ENCODE data around the gene TLR6.
A peak's percentile ranks its signal among the peaks of the same experiment; 100 is the strongest.

Gene TLR6

DNA sequence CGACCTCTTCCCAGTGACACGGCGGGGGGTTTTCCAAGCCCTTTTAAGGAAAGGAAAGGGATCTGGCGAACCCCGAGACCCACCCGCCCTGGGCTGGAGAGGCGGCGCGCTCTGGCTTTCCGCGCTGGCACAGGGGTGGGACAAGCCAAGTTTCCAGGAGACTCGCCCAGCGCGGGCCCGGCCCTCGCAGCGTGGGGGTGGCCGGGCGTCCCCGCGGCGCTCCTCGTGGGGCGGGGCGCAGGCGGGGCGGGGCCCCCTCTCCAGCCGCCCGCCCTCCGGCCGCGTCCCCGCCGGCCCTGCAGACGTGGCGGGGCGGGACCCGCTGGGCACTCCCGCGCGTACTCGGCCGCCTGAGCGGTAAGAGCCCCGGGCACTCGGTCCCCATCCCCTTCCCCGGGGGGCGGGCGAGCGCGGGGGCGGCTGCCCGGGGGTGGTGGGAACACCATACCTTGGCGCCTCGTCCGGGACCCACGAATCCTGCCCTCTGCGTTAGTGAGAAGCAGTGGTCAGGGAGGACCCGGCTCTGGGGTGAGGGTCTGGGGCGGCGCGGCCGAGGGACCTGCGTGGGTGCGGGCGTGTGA, 11.0 kb upstream of the TLR6 start, which contains the start of gene FAM114A1:
Gene FAM114A1, plus strand, starts transcription at position 329 of the 581 bp plus-strand sequence. CDS start 10,273 bp downstream, outside the sequence.
- DNase-seq: no peak

DNA sequence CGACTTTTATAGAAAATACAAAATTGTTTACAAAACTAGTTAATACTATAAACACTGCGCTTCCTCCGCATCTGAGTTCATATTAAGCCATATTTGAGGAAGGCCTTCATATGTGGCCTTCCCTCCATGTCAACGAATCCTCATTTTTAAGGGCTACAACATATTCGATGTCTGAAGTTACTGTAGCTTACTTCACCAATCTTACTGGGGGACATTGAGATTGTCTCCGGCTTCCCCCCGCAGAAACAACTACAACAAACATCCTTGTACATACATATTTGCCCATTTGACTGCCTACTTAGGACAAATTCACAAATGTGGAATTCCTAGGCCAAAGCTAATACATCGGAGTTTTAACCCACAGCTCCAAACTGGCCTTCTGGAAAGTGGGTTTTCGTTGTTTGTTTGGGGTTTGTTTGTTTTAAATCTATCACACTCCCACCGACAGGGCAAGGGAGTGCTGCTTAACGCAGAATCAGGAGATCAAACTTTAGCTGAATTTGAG, 10.4 kb upstream of the TLR6 start:
- no peak for DNase-seq

DNA sequence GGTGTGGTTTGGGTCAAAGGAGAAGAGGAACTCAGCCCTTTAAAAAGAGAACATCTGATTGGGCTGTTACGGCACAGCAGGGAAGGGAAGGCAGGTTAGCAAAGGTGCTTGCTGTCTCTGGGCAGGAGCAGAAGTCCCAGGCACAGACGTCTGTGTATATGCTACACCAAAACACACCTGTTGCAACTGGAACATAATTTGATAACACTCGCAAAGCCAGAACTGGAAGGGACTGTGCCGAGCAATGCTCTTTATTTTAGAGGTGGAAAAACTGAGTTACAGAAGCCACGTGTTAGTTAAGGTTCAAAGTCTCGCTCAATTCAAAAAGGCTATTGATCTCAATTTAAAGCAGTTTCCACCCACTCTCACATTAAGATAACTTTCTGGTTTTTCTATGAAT, 8.8 kb upstream of the TLR6 start:
- no peak for DNase-seq

DNA sequence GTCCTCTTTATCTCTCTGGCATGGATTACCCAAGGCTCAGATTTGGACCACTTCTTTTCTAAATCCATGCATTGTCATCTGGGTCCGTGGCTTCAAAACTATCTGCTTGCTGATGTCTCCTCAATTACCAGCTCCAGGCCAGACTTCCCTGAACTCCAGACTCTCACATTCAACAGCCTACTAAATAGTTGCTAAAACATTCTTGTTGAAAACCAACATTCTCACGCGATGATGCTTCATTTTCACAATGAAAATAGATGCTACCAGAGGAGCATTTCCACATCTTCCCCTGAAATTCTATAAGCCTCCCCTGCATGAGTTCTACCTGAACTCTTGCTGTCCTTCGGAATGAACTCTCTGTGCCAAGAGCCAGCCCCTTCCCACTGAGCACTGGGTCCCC, 5.2 kb upstream of the TLR6 start:
- DNase-seq: no peak

DNA sequence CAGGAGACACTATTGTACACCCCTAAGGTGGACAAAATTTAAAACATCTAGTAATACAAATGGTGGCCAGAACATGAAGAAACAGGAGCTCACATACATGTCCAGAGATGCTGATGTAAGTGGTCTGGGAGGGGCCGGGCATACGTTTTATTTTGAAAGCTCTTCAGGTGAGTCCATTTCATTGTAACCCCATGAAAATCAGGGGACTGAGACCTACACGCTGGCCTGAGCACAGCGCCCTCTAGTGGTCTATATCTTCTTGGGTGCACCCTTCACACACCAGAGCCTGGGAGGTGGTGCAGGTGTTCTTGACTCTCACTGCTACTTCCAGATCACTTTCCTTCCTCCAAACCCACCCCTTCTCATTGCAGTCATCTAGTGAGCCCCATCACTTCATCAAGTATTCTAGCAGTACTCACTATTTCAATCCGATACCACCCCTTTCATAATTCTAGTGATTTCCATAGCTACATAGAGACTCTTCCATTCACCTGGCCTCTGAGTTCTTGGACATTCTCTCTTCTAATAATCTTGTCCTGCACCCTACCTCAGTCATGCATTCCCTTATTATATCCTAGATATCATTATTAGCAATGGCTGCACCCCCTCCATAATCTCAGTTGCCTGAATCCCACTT, 4.3 kb upstream of the TLR6 start:
- peak; percentile 34 for DNase-seq

DNA sequence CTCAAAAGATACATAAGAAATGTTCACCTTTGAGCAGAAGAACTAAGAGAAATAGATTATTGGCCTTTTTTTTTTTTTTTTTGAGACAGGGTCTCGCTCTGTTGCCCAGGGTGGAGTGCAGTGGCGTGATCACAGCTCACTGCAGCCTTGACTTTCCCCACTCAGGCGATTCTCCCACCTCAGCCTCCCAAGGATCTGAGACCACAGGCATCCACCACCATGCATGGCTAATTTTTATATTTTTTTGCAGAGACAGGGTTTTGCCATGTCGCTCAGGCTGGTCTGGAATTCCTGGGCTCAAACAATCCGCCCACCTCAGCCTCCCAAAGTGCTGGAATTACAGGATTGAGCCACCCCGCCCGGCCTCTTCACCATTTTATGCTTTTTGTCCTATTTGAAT, 2.9 kb upstream of the TLR6 start:
- no peak for DNase-seq

DNA sequence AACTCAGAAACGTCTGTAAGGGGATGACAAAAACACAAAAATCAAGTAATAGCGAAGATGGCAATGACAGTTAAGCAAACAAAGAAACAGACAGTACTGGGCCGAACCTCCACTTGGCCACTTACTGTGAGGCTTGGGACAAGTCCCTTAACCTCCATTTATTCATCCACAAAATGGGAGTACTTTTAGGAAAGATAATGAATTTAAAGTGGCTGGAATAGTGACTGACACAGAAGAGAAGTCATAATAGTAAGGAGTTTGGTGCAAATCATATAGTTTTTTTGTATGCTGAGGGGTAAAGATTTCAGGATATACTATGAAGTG, 1.4 kb upstream of the TLR6 start:
- DNase-seq: no peak

DNA sequence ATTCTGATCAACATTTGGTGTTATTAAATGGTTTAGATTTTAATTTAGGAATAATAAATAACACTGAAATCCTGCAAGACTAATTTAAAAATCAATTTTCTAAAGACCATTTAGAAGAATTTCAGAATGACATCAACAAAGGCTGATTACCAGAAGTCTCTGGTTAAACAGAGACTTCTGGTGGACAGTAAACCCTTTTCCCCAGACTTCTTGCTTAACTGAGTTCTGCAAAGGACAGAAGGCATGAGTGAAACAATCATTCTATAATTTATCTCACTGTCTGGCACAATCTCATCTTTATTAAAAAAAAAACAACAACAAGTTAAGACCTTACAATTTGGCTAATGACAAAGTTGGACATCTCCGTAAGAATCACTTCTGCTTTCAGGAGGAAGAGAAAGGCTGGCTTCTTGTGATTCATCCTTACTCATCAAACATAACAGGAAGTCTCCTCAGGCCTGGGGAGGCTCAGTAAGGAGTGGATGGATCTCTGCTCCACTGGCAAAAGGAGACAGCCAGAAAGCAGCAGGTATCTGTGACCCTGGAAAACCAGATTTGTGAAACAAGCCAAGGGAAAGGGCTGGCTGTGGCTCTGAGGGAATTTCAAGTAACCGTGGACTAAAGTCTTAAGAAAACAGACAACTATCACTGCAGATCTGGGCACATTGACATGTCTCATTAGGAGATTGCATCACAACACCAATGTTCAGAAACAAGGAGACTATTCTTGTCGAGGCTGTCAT, 908 bp upstream of the TLR6 start:
- DNase-seq: no peak

DNA sequence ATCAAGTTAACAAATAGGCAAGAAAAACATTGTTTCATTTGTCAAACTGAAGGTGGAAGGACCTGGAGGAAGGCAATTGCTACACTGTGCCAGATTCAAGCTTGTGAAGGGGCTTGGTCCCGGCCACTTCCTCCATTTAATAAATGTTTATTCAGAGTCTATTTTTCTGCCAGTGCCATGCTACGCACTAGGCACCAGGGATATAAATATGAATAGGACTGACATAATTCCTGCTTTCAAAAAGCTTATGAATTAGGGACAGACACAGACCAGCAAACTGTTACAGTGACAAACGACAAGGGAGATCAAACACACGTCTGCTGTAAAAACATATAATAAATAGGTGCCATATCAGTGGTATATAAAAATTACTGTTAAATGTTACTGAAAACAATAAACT, 571 bp downstream of the TLR6 start:
- no peak for DNase-seq

DNA sequence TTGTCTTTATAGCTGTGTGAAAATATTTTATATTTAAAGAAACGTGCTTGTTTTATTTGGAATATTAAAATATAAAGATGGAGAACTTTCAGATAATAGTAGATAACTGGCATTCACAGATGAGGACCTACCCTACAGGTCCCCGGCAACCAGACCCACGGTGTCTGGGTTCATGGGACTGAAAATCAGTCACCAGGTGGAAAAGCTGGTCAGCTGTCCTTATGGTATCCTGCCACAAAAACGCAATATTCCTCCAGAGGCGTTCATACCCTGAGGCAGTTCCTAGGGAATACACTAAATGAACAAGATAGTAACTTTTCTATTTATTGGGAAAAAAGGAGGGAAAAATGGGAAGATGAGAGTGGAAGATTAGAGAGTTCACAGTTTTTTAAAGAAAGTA, 1.2 kb downstream of the TLR6 start:
- DNase-seq: no peak

DNA sequence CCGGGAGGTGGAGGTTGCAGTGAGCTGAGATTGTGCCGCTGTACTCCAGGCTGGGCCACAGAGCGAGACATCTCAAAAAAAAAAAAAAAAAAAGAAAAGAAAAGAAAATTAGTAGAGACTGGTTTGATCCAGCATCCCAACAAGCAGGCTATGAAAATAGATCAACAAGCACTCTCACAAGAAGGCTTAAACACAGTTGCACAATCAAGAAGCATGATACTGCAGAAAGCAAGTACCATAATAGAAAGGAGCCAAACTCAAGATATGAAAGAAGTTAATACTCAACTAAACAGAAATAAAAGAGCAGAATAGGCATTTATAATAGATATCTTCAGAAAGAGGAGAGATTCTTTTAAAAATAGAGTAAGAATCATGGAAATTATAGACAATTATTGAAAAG, 10.6 kb downstream of the TLR6 start:
- DNase-seq: no peak

DNA sequence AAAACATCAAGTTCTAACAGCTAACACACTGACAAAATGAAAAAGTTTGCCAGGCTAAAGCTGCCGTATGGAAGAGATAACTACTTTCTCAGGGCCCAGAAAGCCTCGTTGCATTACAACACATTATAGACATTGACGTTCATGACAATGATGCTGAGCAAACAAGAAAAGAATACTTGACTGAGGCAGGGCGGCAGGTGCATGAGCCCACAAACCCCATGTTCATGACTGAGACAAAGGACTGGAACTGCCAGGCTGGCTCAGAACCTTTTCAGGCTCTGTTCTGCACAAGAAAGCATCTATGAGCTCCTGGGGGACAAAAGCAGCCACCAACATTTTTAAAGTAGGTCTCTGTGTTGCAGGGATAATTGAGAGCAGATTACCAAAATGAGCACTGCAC, 13.6 kb downstream of the TLR6 start:
- no peak for DNase-seq

DNA sequence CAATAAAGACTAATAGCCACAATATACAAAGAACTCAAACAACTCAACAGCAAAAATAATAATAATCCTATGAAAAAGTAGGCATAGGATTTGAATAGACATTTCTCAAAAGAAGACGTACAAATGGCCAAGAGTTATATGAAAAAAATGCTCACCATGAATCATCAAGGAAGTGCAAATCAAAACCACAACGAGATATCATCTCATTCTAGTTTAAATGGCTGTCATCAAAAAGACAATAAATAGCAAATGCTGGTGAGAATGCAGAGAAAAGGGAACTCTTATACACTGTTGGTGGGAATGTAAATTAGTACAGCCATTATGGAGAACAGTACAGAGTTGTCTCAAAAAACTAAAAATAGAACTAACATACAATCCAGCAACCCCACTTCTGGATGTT, 18.8 kb downstream of the TLR6 start:
- no peak for DNase-seq

DNA sequence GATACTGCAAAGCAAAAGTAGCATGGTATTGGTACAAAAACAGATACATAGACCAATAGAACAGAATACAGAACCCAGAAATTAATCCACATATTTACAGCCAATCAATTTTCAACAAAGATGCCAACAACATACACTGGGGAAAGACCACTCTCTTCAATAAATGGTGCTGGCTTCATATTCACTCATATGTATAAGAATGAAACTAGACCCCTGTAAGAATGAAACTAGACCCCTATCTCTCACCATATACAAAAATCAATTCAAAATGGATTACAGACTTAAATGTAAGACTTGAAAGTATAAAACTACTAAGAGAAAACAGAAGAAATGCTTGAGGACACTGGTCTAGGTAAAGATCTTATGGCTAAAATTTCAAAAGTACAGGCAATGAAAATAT, 19.3 kb downstream of the TLR6 start:
- no peak for DNase-seq

DNA sequence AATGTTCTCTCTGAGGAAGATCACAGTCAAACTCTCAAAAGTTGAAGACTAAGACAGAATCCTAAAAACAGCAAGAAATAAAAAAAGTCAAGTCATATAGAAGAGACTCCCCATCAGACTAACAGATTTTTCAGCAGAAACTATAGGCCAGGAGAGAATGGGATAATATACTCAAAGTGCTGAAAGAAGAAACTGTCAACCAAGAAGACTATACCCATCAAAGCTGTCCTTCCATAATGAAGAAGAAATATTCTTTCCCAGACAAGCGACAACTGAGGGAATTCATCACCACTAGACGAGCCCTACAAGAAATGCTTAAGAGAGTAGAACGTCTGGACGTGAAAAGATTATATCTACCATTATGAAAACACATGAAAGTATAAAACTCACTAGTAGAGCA, 22.0 kb downstream of the TLR6 start:
- DNase-seq: no peak

DNA sequence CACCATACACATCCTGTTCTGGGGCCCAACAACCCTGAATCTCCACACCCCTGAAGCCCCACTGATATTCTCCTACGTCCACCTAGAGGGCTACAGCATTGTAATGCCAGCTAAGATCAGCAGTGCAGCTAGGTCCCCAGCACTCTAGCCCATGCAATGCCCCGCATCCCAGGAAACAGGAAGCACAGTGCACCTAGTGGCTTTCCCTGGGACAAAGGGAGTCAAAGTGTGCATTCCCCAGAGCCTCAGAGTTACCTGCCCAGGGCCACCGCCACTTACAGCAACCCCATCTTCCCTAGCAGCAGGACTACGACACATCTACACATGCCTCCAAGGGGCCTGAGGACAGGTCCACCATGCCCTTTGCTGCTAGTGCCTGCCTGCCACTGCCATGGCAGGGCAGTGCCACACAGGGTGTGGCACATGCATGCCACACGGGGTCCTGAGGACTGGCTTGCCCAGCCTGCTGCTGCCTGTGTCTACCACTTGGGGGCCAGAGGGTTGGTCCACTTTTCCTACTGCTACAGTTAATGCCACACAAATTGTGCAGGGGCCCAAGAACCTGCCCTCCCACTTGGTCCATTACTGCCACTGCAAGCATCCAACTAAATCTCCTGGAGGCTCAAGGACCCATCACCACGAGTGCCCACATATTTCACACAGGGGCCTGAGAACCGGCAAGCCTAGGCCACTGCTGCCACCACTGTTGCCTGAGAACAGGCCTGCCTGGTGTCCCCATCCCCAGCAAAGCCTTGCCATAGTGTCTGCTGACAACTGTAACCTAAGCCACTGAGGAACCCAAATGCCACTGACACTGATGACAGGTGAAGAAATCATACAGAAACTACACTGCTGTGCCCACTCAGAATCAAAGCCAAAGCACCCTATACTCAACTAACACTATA, 23.7 kb downstream of the TLR6 start:
- no peak for DNase-seq

DNA sequence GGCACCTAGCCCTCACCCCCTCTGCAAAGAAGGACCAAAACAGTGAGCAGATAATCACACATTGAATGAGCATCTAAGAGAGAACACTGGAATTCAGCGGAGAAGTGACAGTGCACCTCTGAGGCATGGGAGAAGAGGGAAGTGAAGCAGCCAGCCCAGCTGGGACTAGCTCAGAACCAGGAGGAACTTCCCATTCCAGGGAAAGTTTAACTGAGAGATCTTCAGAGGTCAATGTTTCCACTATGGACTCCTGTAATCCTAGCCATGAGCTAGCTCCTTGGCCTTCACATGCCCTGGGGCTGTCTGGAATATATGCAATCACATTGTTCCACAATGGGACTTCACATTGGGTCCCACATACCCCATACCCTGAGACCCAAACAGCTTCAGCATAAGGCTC, 24.4 kb downstream of the TLR6 start:
- no peak for DNase-seq

DNA sequence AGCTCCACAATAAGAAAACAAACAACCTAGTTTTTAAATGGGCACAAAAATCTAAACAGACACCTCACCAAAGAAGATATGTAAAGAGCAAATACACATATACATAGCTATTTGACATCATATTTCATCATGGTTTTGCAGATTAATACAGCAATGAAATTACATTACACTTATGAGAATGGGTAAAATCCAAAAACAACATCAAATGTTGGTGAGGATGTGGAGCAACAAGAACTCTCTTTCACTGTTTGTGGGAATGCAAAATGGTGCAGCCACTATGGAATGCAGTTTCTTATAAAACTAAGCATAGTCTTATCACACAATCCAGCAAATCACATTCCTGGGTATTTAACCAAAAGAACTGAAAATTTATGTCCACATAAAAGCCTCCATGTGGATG, 25.0 kb downstream of the TLR6 start:
- no peak for DNase-seq

DNA sequence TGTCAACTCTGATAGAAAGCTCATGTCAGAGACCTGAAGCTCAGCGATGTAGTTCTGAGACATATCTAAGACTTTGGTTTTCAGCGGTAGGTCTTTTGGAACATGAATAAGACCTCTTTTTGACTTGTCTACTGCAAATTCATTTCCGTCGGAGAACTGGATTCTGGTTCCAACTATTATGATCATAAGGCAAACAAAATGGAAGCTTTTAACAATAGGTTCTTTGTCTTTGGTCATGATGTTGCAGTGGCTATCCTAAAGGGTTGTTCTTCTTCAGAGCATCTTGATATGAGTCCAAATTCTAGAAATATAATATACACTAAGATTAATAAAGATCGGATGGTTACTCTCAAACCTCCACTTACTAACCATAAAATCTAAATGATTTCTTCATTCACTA, 27.4 kb downstream of the TLR6 start:
- DNase-seq: no peak

DNA sequence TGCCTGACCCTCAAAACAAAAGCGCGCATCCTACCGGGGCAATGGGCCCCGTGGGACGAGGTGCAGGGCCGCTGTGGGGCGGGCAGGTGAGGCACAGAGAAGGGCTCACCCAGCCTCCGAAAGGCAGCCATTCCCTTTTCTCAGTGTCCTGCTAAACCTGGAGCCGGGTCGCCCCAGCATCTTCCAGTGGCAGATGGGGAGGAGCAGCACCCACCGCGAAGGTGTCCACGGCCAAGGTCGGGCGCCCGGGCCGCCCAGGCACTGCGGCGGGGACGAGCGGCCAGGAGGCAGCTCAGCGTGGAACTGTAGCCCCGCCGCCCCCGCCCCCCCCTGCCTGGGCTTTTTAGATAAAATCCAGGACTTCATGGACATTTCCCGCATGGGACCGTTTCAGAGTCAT, 32.9 kb downstream of the TLR6 start:
- DNase-seq: no peak

DNA sequence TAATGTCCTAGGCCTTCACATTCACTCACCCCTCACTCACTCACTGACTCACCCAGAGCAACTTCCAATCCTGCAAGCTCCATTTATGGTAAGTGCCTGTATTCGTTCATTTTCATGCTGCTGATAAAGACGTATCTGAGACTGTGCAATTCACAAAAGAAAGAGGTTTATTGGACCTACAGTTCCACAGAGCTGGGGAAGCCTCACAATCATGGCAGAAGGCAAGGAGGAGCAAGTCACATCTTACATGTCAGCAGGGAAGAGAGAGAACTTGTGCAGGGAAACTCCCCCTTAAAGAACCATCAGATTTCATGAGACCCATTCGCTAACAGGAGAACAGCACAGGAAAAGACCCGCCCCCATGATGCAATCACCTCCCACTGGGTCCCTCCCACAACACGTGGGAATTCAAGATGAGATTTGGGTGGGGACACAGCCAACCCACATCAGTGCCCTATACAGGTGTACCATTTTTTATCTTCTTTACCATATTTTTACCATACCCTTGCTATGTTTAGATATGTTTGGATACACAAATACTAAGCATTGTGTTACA, 33.8 kb downstream of the TLR6 start:
- DNase-seq: no peak

DNA sequence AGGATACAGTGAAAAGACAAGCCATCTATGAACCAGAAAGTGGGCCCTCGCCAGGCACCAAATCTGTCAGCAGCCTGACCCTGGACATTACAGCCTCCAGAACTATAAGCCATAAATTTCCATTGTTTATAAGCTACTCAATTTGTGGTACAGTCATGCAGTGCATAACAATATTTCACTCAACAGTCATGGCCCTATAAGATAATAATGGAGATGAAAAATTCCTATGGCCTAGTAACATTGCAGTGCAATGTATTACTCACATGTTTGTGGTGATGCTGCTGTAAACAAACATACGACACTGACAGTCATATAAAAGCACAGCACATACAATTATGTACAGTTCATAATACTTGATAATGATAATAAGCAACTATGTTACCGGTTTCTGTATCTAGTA, 34.9 kb downstream of the TLR6 start:
- no peak for DNase-seq

All from activated effector memory CD4-positive, alpha-beta T cell treated with Interleukin-2 at 50 U/mL for 16 hours (primary cell).